ENCODE data around the gene USP20. TPM values are rescaled to one million over a fixed set of nuclear protein-coding genes. Genes with fewer than 3 reads are reported as not detected.
"Not testable (repeated sequence)": the region's sequence is repeated elsewhere in the genome, so short reads cannot be mapped to it uniquely, and the experiment has no call there.

Gene USP20
- polyA plus RNA-seq, 3 donors = 22.4 to 27.8 (median 22.6) TPM

- no peak for DNase-seq
Observed at GRCh38 chr9:129887334-129888292, 52.4 kb downstream of the USP20 start.

- no peak for DNase-seq
Observed at GRCh38 chr9:129888293-129889121, 53.2 kb downstream of the USP20 start.

GRCh38 chr9:129889122-129889940, 54.1 kb downstream of the USP20 start:
- DNase-seq = no peak

DNA sequence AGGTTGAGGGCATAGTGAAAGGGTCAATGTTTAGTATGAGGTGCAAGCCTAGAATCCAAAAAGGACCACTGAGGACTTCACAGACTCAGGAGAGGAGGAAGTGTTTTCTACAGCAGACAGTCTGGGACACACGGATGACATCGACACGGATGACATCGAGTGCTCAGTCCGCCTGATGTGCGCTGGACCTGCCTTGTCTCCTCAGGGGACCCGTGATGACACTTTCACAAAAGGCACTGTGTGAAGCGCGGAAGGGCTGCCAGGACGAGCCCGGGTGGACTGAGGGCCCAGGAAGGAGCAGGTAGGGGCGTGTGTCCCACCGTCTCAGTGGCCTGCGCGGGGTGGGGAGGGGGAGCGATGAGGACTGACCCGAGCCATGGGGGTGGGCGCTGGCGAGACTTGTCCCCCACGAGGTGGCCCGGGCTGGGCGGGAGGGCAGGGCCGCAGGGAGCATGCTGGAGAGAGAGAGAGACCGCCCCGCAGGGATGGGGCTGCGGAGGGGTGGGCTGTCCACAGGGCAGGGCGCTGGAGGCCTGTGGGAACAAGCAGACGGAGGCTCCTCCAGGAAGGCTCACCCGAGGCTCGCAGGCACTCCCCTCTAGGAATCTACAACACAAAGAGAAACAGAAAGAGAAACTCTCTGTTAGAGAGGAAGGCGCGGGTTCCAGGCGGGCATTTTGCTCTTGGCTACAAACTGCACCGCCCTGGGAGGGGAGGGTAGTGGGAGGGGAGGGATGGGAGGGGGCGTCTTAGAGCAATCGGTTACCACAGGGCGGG, 54.9 kb downstream of the USP20 start:
- DNase-seq = no peak

DNA sequence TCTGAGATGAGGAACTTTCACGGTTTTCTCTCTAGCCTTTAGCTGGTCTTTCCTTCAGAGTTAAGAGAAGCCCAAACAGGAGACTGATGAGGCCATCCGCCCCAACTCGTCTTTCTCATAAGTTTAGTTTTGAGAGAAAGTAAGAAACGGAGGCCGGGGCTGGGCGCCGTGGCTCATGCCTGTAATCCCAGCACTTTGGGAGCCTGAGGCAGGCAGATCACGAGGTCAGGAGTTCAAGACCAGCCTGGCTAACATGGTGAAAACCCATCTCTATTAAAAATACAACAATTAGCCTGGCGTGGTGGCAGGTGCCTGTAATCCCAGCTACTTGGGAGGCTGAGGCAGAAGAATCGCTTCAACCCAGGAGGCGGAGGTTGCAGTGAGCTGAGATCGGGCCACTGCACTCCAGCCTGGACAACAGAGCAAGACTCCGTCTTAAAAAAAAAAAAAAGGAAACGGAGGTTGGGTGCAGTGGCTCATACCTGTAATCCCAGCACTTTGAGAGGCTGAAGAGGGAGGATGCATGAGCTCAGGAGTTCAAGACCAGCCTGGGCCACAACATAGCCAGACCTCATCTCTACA, 55.6 kb downstream of the USP20 start:
- not testable (repeated sequence) for DNase-seq

DNA sequence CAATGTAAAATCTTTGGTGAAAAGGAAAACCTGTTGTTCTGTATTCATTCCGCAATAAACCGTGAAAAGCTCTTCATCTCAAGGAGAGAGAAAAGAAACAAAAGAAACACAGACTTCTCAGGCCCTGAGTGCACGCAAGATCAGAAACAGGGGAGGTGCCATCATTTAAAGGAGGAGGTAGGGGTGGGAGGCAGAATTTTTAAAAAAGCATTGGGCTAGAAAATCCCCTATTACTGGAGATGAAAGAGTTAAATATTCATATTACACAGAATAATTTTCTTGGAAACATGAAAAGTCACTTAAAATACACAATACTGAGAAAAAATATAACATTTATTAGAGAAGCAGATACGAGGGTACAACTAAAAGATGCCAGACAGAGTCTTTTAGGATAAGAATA, 56.3 kb downstream of the USP20 start:
- no peak for DNase-seq

- DNase-seq = no peak
Observed at GRCh38 chr9:129894120-129894823, 59.0 kb downstream of the USP20 start.

DNA sequence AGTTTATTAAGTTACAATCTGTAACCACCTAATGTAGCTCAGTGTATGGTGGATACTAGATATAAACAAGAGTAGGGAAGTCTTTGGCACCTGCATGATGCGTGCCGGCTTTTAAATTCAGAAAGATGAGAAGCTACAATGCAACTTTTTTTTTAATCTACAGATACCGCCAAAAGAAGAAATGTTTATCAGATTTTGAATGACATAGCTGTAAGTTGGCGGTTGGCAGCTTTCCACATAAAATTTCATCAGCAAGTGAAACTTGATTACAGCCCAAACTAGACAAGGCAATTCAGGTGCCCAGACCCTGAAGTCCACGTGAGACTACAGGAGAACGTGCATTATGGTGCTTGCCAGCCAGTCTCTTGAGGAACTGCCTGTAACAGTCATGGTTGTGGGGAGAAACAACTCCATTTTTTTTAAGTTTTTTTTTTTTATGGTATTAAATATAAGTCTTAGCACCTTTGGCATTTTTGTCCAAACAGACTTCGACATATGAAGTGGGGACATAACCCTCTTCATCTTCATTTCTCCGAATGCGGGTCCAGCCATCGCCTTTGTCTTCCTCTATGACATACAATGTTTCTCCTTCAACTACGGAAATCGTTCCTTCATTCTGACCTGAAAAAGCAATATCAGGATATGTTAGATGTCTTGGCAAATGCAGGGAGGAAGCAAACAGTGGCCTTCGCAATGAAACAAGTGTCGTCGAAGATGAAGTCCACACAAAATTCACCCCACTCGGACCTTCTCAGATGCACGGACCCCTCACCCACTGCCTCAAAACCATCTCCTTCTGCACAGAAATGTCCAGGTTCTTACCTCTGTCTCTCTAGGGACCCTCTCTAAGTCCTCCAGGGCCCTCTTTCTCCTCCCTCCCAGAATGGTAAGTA, 60.4 kb downstream of the USP20 start:
- DNase-seq = no peak

- DNase-seq = no peak
Observed at GRCh38 chr9:129897263-129897662, 62.0 kb downstream of the USP20 start.

- no peak for DNase-seq
Observed at GRCh38 chr9:129898185-129898584, 62.9 kb downstream of the USP20 start.

DNA sequence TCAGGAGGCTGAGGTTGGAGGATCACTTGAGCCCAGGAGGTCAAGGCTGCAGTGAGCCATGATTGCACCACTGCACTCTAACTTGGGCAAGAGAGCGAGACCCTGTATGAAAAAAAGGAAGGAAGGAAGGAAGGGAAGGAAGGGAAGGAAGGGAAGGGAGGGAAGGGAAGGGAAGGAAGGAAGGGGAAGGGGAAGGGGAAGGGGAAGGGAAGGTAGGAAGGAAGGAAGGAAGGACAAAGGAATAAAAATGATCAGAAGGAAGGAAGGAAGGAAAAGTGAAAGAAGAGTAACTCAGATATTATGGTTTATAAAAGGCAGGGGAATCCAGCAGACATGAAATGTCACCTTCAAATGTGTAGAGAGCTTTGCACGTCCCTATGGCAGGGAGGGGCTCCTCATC, 64.4 kb downstream of the USP20 start:
- no peak for DNase-seq

DNA sequence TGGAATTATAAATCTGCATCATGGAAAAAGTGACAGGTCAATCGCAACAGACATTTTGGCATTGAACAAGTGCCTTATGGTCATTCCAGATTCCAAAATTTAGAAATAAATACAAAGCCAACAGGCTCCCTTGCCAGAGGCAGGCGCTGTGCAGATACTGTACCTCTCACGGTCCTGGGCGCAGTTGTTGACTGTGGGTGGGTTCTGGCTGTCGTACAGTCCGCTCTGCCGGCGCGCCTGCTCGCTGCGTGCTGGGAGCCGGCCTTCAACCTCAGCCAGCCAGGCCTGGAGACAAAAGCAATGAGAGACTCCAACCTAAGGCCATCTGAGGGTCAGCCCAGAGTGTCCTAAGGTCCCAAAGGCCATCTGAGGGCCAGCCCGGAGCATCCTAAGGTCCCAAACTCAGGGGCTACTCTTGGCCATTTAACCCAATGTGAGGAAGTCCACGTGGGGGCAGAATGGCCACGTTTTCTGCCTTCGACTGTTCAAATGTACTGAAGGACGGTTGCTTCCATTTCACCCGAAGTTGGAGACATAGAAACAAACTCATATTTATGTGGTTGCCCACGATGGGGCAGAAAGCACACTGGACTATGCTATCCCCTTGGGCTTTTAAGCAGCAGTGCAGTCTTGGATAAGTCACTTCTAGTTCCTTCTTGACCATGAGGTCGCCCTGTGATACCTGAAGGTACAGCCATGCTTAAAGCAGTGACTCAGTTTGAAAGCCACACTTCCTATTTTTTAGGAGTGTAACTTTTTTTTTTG, 65.2 kb downstream of the USP20 start:
- no peak for DNase-seq

DNA sequence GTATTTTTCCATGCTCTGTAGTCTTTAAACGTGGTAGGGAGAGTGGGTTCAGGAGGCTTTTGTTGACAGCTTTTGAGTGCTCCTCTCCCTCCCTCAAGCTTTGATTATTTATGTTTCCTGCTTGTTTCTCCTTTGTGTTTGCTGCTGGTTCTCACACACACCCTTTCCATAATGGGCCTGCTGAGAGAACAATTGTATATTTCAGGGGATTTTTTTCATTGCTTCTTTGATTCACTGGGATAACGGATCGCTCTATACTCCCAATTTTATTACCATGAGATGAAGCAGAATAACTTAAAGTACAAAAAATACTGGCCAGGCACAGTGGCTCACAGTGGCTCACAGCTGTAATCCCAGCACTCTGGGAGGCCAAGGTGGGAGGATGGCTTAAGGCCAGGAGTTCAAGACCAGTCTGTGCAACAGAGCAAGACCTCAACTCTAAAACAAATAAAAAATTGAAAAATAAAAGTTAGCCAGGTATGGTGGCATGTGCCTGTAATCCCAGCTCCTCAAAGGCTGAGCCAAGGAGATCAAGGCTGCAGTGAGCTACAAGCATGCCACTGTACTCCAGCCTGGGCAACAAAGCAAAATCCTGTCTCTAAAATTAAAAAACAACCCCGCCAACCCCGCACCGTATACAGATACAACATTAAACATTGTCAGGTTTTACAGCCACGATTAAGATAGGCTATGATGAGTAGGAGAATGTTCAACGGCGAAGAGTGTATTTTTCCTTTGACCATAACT, 66.9 kb downstream of the USP20 start:
- no peak for DNase-seq

DNA sequence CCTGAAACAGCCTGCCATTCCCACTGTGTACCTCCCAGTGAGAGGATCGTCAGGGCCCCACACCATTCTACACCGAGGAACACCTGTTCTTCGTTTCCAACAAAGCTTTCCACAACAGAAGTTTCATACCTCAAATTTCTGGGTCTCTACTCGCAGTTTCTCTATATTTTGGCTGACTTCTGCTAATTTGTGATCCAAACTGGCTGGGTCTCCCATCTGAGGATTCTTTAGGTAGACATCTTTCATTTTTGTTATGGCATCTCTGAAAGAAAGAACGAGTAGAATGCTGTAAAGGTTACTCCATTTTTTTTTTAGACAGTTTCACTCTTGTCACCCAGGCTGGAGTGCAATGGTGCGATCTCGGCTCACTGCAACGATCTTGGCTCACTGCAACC, 67.5 kb downstream of the USP20 start:
- DNase-seq = no peak

DNA sequence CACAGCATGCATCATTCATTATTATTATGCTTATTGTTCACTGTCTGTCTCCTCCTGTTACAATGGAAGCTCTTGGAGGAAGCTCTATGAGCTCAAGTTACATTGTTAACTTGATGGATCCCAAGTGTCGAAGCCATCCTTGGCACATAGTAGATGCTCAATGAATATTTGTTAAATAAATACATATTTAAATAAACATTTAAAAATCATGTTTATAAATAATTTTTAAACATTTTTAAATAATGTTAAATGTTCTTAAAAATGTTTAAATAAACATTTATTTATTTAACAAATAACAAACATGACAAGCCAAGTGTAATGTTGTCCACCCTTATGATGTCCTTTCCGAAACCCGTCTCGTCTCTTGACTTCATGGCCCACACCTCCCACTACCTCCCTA, 69.5 kb downstream of the USP20 start:
- no peak for DNase-seq

DNA sequence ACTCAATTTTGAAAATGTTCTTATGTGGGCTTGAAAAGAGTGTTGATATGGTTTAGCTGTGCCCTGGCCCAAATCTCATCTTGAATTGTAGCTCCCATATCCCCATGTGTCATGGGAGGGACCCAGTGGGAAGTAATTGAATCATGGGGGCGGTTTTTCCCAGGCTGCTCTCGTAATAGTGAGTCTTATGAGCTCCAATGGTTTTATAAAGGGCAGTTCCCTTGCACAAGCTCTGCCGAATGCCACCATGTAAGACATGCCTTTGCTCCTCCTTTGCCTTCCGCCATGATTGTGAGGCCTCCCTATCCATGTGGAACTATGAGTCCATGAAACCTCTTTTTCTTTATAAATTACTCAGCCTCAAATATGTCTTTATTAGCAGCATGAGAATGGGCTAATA, 71.0 kb downstream of the USP20 start:
- no peak for DNase-seq

DNA sequence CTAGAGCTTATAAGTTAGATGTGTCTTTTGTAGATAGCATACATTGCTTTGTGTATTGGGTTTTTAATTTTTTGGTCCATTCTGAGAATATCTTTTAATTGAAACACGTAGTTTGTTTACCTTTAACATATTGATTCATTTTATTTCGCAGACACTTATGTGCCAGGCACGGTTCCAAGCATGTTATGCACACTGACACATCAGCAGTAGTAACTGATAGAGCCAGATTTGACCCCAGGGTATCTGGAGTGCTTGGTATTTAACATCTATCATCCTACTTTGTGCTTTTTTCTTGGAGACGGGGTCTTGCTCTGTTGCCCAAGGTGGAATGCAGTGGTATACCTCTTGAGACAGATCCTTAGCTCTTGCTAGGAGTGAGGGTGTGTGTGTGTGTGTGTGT, 71.9 kb downstream of the USP20 start:
- no peak for DNase-seq

DNA sequence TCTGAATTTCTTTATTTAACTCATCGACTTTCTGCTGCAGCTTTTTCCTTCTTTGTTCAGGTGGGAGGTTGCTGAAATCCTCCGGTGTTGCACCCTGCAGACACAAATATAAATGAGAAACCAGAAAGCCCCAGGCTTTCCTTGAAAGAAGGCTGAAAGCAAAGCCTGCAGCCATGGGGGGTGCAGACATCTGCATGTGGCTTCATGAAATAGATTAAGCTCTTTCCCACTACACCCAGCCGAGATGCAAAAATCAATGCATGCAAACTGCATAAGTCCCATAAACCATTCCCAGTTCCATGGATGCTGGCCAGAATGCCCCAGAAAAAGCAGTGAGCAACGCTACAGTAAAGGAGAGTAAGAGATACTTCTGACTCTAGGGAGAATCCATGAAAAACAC, 73.6 kb downstream of the USP20 start:
- DNase-seq = no peak

Measured in renal pelvis (tissue), 4 donors.